ENCODE measurements around the gene LYPLAL1. TPM values are rescaled to one million over a fixed set of nuclear protein-coding genes. Genes with fewer than 3 reads are reported as not detected.
A peak's percentile ranks its signal among the peaks of the same experiment; 100 is the strongest.

LYPLAL1 gene
- total and polyA plus RNA-seq, 9 of the 15 experiments (the other 6 are each of a cell fraction or from before 2014, with no cell fraction given), result 14.9 to 179 (median 46.3) TPM

DNA sequence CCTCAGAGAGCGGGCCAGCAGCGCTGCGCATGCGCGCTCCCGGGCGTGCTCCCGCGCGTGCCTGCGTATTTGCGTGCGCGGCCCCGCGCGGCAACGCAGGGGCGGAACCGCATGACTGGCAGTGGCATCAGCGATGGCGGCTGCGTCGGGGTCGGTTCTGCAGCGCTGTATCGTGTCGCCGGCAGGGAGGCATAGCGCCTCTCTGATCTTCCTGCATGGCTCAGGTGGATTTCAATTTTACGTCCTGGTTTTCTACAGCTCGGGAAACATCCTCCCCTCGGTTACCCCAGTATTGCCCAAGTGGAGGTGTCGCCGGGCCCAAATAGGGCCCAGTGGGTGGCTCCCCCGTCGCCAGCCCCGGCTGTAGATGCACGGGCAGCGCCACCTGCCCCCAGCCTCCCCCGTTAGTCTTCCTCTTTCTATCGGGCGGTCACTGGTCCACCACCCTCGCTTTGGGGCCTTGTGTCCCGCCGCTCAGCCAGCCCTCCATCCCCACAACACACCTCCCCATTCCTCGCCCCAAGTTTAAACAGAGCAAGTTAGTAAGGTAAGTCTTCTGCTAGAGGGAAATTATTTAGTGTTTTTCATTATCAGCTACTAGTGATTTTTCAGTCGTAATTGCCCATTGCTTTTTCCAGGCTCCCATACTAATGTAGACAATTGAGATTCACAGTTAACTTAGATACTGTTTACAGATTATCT, at the start of gene LYPLAL1 (continued):
- TF ChIP-seq ZNF695 (CRISPR knock-in tag; IDR thresholded peaks at IDR 0.05) (0 out of 2 replicates have a peak, but pooled peaks have one; percentile 55), ZNF263 (CRISPR knock-in tag; IDR thresholded peaks at IDR 0.05; ENCODE audit: borderline replicate concordance) (peak; percentile 61; the same call in 1 of the 2 replicates), CBFA2T2 (conservative IDR thresholded peaks at IDR 0.05) (no peak), ZNF717 (CRISPR knock-in tag; IDR thresholded peaks at IDR 0.05) (no peak), HDAC3 (IDR thresholded peaks at IDR 0.05; ENCODE audit: borderline replicate concordance, partially characterized antibody) (no peak), KLF16 (IDR thresholded peaks at IDR 0.05) (no peak), KAT8 (IDR thresholded peaks at IDR 0.05; ENCODE audit: low read depth) (no peak), HNRNPUL1 (IDR thresholded peaks at IDR 0.05; ENCODE audit: low read length) (no peak), RB1 (IDR thresholded peaks at IDR 0.05; ENCODE audit: low read depth) (peak; percentile 75)
- TF ChIP-seq, protein P1, sequence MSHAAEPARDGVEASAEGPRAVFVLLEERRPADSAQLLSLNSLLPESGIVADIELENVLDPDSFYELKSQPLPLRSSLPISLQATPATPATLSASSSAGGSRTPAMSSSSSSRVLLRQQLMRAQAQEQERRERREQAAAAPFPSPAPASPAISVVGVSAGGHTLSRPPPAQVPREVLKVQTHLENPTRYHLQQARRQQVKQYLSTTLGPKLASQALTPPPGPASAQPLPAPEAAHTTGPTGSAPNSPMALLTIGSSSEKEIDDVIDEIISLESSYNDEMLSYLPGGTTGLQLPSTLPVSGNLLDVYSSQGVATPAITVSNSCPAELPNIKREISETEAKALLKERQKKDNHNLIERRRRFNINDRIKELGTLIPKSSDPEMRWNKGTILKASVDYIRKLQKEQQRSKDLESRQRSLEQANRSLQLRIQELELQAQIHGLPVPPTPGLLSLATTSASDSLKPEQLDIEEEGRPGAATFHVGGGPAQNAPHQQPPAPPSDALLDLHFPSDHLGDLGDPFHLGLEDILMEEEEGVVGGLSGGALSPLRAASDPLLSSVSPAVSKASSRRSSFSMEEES (CRISPR knock-in tag; IDR thresholded peaks at IDR 0.05), result peak; percentile 50
- TF ChIP-seq, protein P2, sequence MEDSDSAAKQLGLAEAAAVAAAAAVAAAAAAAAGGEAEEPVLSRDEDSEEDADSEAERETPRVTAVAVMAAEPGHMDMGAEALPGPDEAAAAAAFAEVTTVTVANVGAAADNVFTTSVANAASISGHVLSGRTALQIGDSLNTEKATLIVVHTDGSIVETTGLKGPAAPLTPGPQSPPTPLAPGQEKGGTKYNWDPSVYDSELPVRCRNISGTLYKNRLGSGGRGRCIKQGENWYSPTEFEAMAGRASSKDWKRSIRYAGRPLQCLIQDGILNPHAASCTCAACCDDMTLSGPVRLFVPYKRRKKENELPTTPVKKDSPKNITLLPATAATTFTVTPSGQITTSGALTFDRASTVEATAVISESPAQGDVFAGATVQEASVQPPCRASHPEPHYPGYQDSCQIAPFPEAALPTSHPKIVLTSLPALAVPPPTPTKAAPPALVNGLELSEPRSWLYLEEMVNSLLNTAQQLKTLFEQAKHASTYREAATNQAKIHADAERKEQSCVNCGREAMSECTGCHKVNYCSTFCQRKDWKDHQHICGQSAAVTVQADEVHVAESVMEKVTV (CRISPR knock-in tag; IDR thresholded peaks at IDR 0.05), result 0 out of 2 replicates have a peak, but pooled peaks have one; percentile 9
- TF ChIP-seq, protein P3, sequence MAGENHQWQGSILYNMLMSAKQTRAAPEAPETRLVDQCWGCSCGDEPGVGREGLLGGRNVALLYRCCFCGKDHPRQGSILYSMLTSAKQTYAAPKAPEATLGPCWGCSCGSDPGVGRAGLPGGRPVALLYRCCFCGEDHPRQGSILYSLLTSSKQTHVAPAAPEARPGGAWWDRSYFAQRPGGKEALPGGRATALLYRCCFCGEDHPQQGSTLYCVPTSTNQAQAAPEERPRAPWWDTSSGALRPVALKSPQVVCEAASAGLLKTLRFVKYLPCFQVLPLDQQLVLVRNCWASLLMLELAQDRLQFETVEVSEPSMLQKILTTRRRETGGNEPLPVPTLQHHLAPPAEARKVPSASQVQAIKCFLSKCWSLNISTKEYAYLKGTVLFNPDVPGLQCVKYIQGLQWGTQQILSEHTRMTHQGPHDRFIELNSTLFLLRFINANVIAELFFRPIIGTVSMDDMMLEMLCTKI (IDR thresholded peaks at IDR 0.05; ENCODE audit: partially characterized antibody), result no peak
- TF ChIP-seq, protein P4, sequence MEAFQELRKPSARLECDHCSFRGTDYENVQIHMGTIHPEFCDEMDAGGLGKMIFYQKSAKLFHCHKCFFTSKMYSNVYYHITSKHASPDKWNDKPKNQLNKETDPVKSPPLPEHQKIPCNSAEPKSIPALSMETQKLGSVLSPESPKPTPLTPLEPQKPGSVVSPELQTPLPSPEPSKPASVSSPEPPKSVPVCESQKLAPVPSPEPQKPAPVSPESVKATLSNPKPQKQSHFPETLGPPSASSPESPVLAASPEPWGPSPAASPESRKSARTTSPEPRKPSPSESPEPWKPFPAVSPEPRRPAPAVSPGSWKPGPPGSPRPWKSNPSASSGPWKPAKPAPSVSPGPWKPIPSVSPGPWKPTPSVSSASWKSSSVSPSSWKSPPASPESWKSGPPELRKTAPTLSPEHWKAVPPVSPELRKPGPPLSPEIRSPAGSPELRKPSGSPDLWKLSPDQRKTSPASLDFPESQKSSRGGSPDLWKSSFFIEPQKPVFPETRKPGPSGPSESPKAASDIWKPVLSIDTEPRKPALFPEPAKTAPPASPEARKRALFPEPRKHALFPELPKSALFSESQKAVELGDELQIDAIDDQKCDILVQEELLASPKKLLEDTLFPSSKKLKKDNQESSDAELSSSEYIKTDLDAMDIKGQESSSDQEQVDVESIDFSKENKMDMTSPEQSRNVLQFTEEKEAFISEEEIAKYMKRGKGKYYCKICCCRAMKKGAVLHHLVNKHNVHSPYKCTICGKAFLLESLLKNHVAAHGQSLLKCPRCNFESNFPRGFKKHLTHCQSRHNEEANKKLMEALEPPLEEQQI (IDR thresholded peaks at IDR 0.05), result no peak
- TF ChIP-seq, protein P5, sequence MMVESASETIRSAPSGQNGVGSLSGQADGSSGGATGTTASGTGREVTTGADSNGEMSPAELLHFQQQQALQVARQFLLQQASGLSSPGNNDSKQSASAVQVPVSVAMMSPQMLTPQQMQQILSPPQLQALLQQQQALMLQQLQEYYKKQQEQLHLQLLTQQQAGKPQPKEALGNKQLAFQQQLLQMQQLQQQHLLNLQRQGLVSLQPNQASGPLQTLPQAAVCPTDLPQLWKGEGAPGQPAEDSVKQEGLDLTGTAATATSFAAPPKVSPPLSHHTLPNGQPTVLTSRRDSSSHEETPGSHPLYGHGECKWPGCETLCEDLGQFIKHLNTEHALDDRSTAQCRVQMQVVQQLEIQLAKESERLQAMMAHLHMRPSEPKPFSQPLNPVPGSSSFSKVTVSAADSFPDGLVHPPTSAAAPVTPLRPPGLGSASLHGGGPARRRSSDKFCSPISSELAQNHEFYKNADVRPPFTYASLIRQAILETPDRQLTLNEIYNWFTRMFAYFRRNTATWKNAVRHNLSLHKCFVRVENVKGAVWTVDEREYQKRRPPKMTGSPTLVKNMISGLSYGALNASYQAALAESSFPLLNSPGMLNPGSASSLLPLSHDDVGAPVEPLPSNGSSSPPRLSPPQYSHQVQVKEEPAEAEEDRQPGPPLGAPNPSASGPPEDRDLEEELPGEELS (CRISPR knock-in tag; IDR thresholded peaks at IDR 0.05; ENCODE audit: borderline replicate concordance), result 0 out of 2 replicates have a peak, but pooled peaks have one; percentile 67
